AG08395 (cell line): ENCODE measurements around the gene SEPTIN8.
A peak's percentile ranks its signal among the peaks of the same experiment; 100 is the strongest.

Experiments
- DNase-seq: peaks from one replicate; pipeline ENCODE4 v3.0.0; 2012; ENCODE audit warnings: mixed read lengths, low spot score

Gene SEPTIN8

GRCh38 chr5:132777209-132778069 lies at the start of gene SEPTIN8:
Gene SEPTIN8 (minus strand): TSS chr5:132777239. CDS start chr5:132777137, 102 bp downstream.
- peak; percentile 61 for DNase-seq

- DNase-seq, result no peak
Measured at GRCh38 chr5:132826424-132827082, 49.5 kb upstream of the SEPTIN8 start.

- no peak for DNase-seq
Measured at GRCh38 chr5:132825834-132826391, 48.9 kb upstream of the SEPTIN8 start.

GRCh38 chr5:132825033-132825833 lies 48.2 kb upstream of the SEPTIN8 start:
- no peak for DNase-seq

GRCh38 chr5:132824426-132824825 lies 47.4 kb upstream of the SEPTIN8 start:
- no peak for DNase-seq

GRCh38 chr5:132823481-132824050 lies 46.5 kb upstream of the SEPTIN8 start:
- DNase-seq, result no peak

GRCh38 chr5:132822650-132823480 lies 45.8 kb upstream of the SEPTIN8 start:
- DNase-seq, result no peak

GRCh38 chr5:132821791-132822190 lies 44.8 kb upstream of the SEPTIN8 start:
- peak; percentile 70 for DNase-seq

GRCh38 chr5:132821350-132821749 lies 44.3 kb upstream of the SEPTIN8 start:
- no peak for DNase-seq

- DNase-seq, result peak; percentile 93
Measured at GRCh38 chr5:132820162-132820754, 43.2 kb upstream of the SEPTIN8 start.

GRCh38 chr5:132819468-132819867 lies 42.4 kb upstream of the SEPTIN8 start:
- no peak for DNase-seq

- DNase-seq, result no peak
Measured at GRCh38 chr5:132817011-132817410, 40.0 kb upstream of the SEPTIN8 start.

- no peak for DNase-seq
Measured at GRCh38 chr5:132816554-132816953, 39.5 kb upstream of the SEPTIN8 start.

GRCh38 chr5:132816083-132816482 lies 39.0 kb upstream of the SEPTIN8 start:
- DNase-seq, result no peak

- DNase-seq, result no peak
Measured at GRCh38 chr5:132815454-132815853, 38.4 kb upstream of the SEPTIN8 start.

GRCh38 chr5:132814503-132815294 lies 37.7 kb upstream of the SEPTIN8 start:
- DNase-seq, result no peak

- DNase-seq, result no peak
Measured at GRCh38 chr5:132813599-132814502, 36.8 kb upstream of the SEPTIN8 start.

- DNase-seq, result no peak
Measured at GRCh38 chr5:132812781-132813598, 36.0 kb upstream of the SEPTIN8 start, which contains the start of gene SOWAHA. Gene SOWAHA (plus strand): TSS chr5:132813302. CDS start chr5:132813622, 320 bp downstream.
